NCI-H1694 (cell line): ENCODE results near the gene DDX59.

Experiments used
- DNase-seq: peaks from one replicate; lab custom pipeline; 2025; lab: John Stamatoyannopoulos, UW

The DDX59 gene

DNA sequence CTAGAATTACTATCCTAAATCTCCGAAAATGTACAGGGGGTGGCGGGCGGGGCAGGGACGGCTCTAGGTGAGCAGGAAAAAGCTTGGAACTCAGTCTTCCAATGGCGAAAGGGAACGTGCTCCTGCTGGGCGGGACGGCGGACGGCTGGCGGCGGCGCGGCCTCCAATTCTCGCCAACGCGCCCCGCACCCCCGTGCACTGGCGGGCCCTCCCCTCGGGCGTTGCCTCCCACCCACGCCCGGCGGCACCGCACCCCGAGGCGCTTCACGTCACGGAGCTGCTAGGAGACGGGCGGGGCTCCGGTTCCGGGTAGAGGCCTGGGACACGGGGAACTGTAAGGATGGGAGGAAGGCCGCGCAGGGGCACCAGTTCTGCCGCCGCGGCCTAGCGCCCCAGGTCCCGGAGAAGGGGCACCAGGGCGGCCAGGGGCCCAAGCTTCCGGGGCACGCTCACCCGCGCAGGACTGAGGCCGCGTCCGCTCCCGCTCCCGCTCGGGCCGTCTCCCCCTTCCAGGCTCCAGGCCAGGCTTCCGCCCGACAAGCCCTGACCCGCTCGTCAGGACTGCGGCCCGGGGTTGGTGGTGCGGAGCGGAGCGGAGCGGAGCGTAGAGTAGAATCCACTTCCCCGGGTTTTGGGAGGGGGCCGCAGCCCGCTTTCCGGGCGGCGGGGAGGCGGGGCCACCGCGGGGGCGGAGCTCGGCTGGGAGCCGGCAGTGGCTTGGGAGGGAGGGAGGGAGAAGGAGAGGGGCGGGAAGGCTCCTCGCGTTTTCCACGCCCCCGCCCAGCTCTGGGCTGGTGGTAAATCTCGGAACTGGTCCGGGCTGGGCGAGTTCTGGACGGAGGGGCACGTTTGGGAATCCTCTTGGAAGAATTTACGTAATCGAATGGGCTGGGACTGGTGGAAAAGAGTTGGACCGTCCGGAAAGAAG, at the start of gene DDX59:
DDX59 (minus strand) TSS at position 594 of the 928 bp plus-strand sequence. CDS start 3,167 bp downstream, outside the sequence.
- DNase-seq = peak; percentile 96

DNA sequence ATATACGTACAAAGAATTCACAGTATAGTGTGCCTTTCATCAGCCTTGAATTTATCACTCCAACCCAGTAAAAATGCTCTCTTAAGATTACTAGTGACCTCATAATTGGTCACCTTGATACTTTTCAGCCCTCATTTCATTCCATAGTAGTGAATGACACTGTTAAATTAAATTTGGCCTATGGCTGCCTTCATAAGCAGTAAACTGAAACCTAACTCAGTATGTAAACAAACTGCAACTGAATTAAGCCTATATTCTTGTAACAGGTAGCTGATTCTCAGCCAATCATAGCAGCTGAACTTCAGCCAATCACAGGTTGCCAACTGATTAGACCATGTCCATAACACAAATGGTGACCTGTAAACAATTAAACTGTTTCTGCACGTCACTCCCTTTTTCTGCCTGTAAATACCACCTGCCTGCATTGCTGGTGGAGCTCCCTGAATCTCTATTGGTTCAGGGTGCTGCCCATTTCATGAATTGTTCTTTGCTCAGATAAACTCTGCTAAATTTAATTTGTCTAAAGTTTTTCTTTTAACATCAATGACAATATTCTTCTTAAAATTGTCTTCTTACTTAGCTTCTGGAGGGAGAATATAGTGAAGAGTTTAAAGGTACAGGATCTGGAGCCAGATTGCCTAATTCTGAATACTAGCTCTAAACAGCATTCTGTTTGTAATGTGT, 44.9 kb upstream of the DDX59 start:
- DNase-seq = no peak

- no peak for DNase-seq
Measured at GRCh38 chr1:200710166-200710565, 40.5 kb upstream of the DDX59 start.

GRCh38 chr1:200708769-200709168, 39.1 kb upstream of the DDX59 start:
- no peak for DNase-seq

- DNase-seq = no peak
Measured at GRCh38 chr1:200708161-200708560, 38.5 kb upstream of the DDX59 start.

DNA sequence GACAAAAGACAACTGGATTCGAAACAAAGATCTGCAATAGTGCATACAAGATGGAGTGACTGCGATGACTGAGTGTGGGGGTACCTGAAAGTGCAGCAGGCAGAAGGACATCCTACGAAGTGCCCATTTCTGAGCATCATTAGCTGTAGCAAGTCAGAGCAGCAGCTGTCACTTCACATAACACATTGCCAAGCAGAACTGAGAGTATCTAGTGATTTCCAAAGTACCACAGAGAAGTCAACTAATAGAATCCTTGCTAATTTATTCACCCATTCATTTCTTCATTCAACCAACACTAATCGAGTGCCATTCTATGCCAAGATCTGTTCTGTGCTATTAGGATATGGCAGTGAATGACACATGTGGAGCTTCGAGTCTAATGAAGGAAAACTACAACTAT, 37.4 kb upstream of the DDX59 start:
- DNase-seq = no peak

GRCh38 chr1:200706111-200706814, 36.6 kb upstream of the DDX59 start:
- no peak for DNase-seq

- no peak for DNase-seq
Measured at GRCh38 chr1:200704986-200705500, 35.3 kb upstream of the DDX59 start.

DNA sequence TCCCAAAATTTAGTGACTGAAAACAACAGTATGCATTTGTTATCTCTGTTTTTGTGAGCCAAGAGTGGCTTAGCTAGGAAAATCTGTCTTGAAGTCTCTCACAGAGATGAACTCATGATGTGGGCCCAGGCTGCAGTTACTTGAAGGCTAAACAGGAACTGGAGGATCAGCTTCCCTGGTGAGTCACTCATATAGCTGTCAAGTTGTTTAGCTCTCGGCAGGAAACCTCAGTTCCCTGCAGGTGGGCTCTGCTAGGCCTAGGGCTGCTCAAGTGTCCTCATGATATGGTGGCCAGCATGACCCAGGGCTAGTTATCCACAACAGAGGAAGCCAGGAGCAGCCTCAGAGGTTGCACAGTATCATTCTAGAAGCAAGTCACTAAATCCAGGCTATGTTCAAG, 30.2 kb upstream of the DDX59 start:
- DNase-seq = no peak

DNA sequence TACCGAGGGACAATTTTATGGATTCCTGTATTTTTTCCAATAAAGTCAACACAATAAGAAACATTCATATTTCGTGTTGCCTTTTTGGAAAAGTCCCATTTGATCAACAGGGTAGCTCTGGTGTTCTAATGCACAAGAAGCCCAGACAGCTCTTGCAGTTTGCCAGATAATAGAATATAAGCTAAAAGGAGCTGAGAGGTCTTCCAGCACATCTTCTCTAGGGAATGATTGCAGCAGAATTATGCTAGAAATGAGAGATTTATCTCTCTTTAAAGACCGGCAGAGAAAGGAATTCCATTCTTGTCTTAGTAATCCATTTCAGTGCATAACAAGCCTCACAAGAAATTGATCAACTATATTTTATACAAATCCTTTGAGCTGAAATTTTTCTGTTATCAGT, 25.0 kb upstream of the DDX59 start:
- DNase-seq = no peak

DNA sequence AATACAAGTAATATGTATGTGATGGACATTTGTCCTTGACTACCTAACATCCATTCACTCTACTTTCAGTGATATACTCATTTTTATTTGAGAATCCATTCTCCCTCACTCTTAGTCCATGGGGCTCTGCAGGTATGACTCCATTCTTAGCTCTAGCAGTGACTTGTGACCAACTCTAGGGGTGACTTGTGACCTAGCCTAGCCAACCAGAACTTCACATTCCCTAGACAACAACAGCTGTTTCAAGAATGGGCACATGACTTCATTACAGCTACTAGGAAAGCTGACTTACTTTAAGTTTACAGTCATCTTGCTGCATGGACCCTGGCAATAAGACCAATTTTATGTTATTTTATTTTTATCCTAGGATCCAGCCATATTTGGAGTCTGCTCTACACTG, 23.6 kb upstream of the DDX59 start:
- DNase-seq = no peak

- no peak for DNase-seq
Measured at GRCh38 chr1:200692316-200692715, 22.6 kb upstream of the DDX59 start.

- no peak for DNase-seq
Measured at GRCh38 chr1:200686620-200687019, 16.9 kb upstream of the DDX59 start.

DNA sequence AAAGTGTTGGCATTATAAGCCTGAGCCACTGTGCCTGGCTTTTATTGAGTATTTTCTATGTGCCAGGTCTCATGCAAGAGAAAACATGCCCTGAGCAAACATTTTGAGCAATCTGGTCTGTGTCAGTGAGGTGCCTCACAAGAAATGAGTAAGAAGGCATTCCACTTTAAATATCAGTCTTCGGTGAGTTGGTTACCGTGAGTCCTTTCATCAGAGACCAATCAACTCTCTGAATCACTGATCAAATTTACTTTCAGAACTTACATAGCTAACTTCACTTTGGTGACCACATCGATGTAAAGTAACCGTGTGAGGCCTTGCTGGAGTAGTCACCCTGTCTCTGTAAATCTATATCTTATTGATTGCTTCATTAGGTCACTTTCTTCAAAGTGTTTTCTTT, 14.3 kb upstream of the DDX59 start:
- DNase-seq = no peak

- DNase-seq = no peak
Measured at GRCh38 chr1:200683298-200683697, 13.6 kb upstream of the DDX59 start.

- no peak for DNase-seq
Measured at GRCh38 chr1:200681231-200681630, 11.5 kb upstream of the DDX59 start.

DNA sequence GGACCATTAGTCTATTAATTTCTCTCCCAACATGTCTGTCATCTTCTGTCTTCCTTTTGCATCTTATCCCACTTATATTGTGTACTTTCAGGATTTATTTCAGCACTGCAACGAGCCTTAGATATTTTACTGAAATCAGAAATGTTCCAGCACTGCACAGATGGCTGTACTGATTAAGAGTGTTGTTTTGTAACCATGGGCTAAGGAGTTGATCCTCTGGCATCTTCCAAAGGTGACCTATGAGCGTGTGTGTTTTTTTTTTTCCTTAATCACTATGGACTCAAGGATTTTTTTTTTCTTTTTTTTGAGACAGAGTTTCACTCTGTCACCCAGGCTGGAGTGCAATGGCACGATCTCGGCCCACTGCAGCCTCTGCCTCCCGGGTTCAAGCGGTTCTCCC, 7.1 kb upstream of the DDX59 start:
- DNase-seq = no peak

DNA sequence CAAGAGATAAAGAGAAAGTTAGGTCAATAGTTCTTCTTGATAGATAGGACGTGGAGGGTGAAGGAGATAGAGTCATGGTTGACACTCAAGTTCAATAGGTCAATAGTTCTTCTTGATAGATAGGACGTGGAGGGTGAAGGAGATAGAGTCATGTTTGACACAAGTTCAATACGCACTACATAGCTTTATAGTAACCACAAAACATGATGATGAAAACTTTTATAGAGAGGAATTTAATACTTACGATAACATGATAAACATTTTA, 5.8 kb upstream of the DDX59 start:
- no peak for DNase-seq

DNA sequence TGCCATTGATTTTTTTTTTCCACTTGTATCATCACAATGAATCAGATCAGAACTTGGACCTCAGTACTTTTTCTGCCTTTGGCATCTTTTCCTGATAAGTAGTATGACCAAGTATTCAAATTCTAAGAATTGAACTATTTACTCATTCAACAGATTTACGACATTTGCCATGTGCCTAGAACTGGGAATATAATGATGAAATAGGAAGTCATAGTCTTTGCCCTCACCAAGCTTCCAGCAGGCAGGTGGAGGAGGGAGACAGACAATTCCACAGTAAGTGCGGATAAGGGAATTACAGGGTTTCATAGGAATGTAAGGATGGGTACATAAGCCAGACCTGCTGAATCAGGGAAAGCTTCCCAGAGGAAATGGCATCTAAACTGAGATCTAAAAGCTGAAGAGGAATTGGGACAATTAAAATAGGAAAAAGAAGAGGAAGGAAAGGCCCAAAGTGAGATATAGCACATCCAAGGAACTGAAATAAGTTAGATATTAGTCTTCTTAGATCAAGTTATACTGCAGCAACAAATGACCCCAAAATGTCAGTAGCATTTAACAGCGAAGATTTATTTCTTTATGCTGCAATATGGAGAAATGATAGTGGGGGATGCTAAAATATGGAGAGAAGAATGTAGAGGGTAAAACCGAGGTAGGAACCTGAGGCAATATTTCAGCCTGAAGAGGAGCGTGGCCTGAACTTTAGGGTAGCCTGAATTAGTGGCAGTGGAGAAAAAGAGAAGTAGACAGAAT, 5.3 kb upstream of the DDX59 start:
- no peak for DNase-seq

GRCh38 chr1:200673952-200674823, 4.5 kb upstream of the DDX59 start:
- DNase-seq = no peak

GRCh38 chr1:200671235-200671786, 1.6 kb upstream of the DDX59 start:
- DNase-seq = no peak
